HCT116 (cell line): Measurements from ENCODE around the gene CA10.

Experiments used
- SRF ChIP-seq: IDR thresholded peaks from 2 replicates; pipeline ENCODE4 v1.6.1; 2012; ENCODE audit warnings: low read depth
- YY1 ChIP-seq: IDR thresholded peaks from 2 replicates; pipeline ENCODE4 v1.6.1; 2011; ENCODE audit warnings: low read length, low read depth, moderate library complexity, mild to moderate bottlenecking; ENCODE audit not compliant: insufficient replicate concordance; ENCODE audit errors: extremely low read depth
- ZNF274 ChIP-seq: fragments of 200-500 bp; sonication (Bioruptor generic); IDR thresholded peaks from 2 replicates; pipeline ENCODE4 v1.6.1; 2014; ENCODE audit warnings: mild to moderate bottlenecking, low read depth, low read length, inconsistent platforms

DNA sequence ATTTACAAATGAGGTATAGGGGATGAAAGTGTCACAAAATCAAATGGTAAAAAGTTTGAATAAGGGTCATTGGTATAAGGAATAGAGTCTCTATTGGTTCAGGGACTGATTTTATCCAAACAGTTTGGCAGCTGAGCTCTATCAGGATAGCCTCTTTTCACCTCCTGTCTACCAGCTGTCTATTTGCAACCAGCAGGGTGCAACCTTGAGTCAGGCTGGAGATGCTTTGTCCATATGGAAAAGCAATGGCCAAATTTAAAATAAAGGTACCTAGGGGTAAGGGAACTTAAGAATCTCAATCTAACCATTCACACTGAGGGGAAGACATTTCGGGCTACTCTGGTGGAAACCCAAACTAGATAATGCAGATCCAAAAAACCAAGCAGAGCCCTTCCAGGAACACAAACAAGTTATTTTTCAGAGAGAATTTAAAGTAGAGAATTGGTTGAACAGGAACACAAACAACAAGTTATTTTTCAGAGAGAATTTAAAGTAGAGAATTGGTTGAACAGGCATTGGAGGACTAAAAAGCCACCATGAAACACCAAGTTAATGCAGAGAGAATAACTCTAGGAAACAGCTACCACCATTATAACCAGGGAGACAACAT is 12.6 kb upstream of the CA10 start:
- TF ChIP-seq SRF = no peak
- TF ChIP-seq ZNF274 = no peak
- TF ChIP-seq YY1 = no peak
